ENCODE results near the gene P2RY14.

- TF ChIP-seq CTCF (IDR thresholded peaks at IDR 0.05 in 2 of 3, conservative IDR thresholded peaks at IDR 0.05 in 1 of 3; ENCODE audit: control insufficient read depth in 2 of 3, extremely low read depth in 1 of 3, insufficient read depth in 1 of 3, low read depth in 3 of 3, low read length in 3 of 3) (no peak), POLR2AphosphoS2 (IDR thresholded peaks at IDR 0.05; ENCODE audit: low read depth, low read length) (no peak), KDM1A (IDR thresholded peaks at IDR 0.05; ENCODE audit: borderline replicate concordance) (no peak), NR2C1 (IDR thresholded peaks at IDR 0.05) (no peak), PAX8 (IDR thresholded peaks at IDR 0.05) (no peak), MXI1 (IDR thresholded peaks at IDR 0.05; ENCODE audit: low read depth, low read length) (no peak), KLF5 (IDR thresholded peaks at IDR 0.05; ENCODE audit: partially characterized antibody) (no peak), POLR2A (IDR thresholded peaks at IDR 0.05; ENCODE audit: low read depth, low read length) (no peak), HCFC1 (IDR thresholded peaks at IDR 0.05; ENCODE audit: low read length) (no peak)
These were observed 13.2 kb downstream of the P2RY14 start for GRCh38 chr3:151265166-151265565.

Data from GM12878 (cell line).